H1 (cell line): ENCODE results near the gene GGA3. TPM values are rescaled to one million over a fixed set of nuclear protein-coding genes. Genes with fewer than 3 reads are reported as not detected.
A peak's percentile ranks its signal among the peaks of the same experiment; 100 is the strongest.

Source experiments
- CHD7 ChIP-seq: fragments of 300-600 bp; sonication (generic); IDR thresholded peaks from 2 replicates; pipeline ENCODE4 v1.7.1; 2012; ENCODE audit warnings: low read length, moderate library complexity, mild to moderate bottlenecking, inconsistent platforms; ENCODE audit not compliant: insufficient replicate concordance
- CTCF ChIP-seq, 3 experiments: IDR thresholded peaks; 1 replicate in 2 of 3; 2 replicates in 1 of 3; pipeline versions ENCODE4 v1.5.1 to v1.6.1; 2011; ENCODE audit warnings: low read length in 3 of 3, mild to moderate bottlenecking in 3 of 3, inconsistent platforms in 2 of 3, low read depth in 1 of 3, moderate library complexity in 1 of 3; ENCODE audit not compliant: insufficient read depth in 1 of 3; ENCODE audit errors: control extremely low read depth in 1 of 3
- polyA plus RNA-seq, 7 experiments: library from polyadenylated mRNA; depleted of rRNA in 3 of 7; stranded (reverse) in 5 of 7; unstranded in 2 of 7; fragments of >200 nt in 5 of 7; fragments of 200-250 nt in 2 of 7; gene quantifications; 1 replicate in 5 of 7; 2 replicates in 1 of 7; 4 replicates in 1 of 7; pipeline versions ENCODE4 v1.2.1 to v1.2.3, GENCODE V29; 2011 to 2013; ENCODE audit warnings: missing spikeins in 2 of 7, mixed read lengths in 2 of 7
- total RNA-seq: library from RNA; stranded (reverse); fragmentation: NEBNext Ultra II Directional; extraction: Animal tissue kit (Norgen Biotek cat#: 25700); gene quantifications from 2 replicates; pipeline ENCODE4 v1.2.1, GENCODE V29; 2021

The GGA3 gene
- total and polyA plus RNA-seq, 2 of the 8 experiments (the other 6 are each of a cell fraction or from before 2014, with no cell fraction given), result 40.6 to 60.0 TPM

- no peak for TF ChIP-seq CHD7
- peak; percentile 9 to 40 (median 22); a peak in 2 of 4 replicates for TF ChIP-seq CTCF (IDR thresholded peaks at IDR 0.05; ENCODE audit: control extremely low read depth in 1 of 3, insufficient read depth in 1 of 3, low read depth in 1 of 3, low read length in 3 of 3)
These were observed 10.8 kb upstream of the GGA3 start (continued) for GRCh38 chr17:75271955-75272847.
